Body of pancreas (tissue), 4 donors: ENCODE results near the gene GRHPR. TPM values are rescaled to one million over a fixed set of nuclear protein-coding genes. Genes with fewer than 3 reads are reported as not detected.

Experiments
- ATAC-seq: fragments of 150-250 bp; one replicate; pipeline ENCODE4 v1.9.1; 2016
- DNase-seq, 4 donors: peaks; one replicate each; pipeline ENCODE4 v3.0.0-alpha.2; 2019
- H3K27ac ChIP-seq, 4 donors: fragments of 200-600 bp; sonication (generic); 1 replicate in 3 of 4; 2 replicates in 1 of 4; pipeline versions ENCODE4 v1.5.1 to v1.6.1; 2016 to 2019; ENCODE audit warnings: mild to moderate bottlenecking in 1 of 4, mixed read lengths in 1 of 4, moderate library complexity in 1 of 4
- H3K27me3 ChIP-seq, 2 donors: fragments of 200-600 bp; sonication (generic); one replicate each; pipeline ENCODE4 v1.6.0; 2016; ENCODE audit warnings: mild to moderate bottlenecking in 1 of 2
- H3K36me3 ChIP-seq, 2 donors: fragments of 200-600 bp; sonication (generic); replicated peaks in 1 of 2; 2 replicates each; pipeline ENCODE4 v1.5.1; 2016; ENCODE audit warnings: low read depth in 2 of 2; ENCODE audit not compliant: insufficient read depth in 1 of 2
- H3K4me1 ChIP-seq: fragments of 200-600 bp; sonication (generic); one replicate; pipeline ENCODE4 v1.6.0; 2016
- H3K4me3 ChIP-seq, 2 donors: fragments of 200-600 bp; sonication (generic); 1 replicate in 1 of 2; 2 replicates in 1 of 2; pipeline ENCODE4 v1.5.1; 2016 to 2019
- H3K9me3 ChIP-seq, 3 donors: fragments of 200-600 bp; sonication (generic); 1 replicate in 2 of 3; 2 replicates in 1 of 3; pipeline ENCODE4 v1.5.1; 2016
- POLR2A ChIP-seq, 3 donors: fragments of 450-650 bp; IDR thresholded peaks; one replicate each; pipeline ENCODE4 v1.6.1; 2016; ENCODE audit warnings: antibody characterized with exemption in 3 of 3, mild to moderate bottlenecking in 2 of 3
- WGBS, 2 donors: methylation state at CpG; one replicate each; pipeline ENCODE4 v1.1.5; 2017; 5-methylcytosine and 5-hydroxymethylcytosine counted together
- intact Hi-C: fragments of 100-400 bp; cut with DNase I; formaldehyde crosslinking; loops from one replicate; pipeline ENCODE4 v1.15.1; 2023
- total RNA-seq, 2 donors: library from RNA; depleted of rRNA; stranded (reverse); fragments of >200 nt; gene quantifications; one replicate each; pipeline ENCODE4 v1.1.0, GENCODE V29; 2016
- TF ChIP-seq, protein P1 (sequence below), 7 experiments: fragments of 450-650 bp in 4 of 7; fragments of 200-600 bp in 3 of 7; sonication (generic) in 3 of 7; IDR thresholded peaks; one replicate each; pipeline ENCODE4 v1.5.1; 2016 to 2019; ENCODE audit warnings: antibody characterized with exemption in 7 of 7

The GRHPR gene
- total RNA-seq: 10 to 100 TPM; 61.0 to 95.3 TPM

DNA sequence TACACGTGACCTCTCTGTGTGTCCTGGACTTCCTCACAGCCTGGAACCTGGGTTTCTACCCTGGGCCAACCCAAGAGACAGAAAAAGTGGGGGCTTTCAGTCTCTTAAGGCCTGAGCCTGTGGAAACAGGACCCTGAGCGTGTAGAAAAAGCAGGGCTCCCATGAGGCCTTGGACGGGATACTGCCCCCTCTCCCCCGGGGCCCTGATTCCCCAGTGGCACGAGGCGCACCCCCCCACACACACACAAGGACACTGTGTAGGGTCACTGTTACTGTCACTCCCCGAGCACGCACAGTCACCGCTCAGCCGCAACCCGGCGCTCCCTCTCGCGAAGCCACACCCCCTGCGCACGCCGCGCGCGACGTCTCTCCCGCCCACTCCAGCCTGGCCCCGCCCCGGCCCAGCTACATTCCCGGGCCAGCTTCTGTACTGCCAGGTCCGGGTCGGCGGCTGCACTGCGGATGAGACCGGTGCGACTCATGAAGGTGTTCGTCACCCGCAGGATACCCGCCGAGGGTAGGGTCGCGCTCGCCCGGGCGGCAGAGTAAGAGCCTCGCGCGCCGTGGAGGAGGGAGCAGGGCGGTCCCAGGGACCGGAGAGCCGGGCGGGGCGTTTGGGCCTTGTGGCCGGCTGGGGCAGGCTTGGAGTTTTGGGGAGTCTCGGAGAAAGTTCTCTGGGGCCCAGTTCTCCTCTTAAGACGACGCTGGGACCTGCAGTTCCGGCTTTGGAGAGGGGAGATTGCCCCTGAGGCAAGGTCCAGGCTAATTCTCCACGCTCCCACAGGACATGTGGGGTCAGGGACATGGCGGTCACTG lies at the start of gene GRHPR:
GRHPR (plus strand) TSS at position 408 of the 816 bp plus-strand sequence; CDS start at position 463, 55 bp downstream.
- TF ChIP-seq, protein P1, sequence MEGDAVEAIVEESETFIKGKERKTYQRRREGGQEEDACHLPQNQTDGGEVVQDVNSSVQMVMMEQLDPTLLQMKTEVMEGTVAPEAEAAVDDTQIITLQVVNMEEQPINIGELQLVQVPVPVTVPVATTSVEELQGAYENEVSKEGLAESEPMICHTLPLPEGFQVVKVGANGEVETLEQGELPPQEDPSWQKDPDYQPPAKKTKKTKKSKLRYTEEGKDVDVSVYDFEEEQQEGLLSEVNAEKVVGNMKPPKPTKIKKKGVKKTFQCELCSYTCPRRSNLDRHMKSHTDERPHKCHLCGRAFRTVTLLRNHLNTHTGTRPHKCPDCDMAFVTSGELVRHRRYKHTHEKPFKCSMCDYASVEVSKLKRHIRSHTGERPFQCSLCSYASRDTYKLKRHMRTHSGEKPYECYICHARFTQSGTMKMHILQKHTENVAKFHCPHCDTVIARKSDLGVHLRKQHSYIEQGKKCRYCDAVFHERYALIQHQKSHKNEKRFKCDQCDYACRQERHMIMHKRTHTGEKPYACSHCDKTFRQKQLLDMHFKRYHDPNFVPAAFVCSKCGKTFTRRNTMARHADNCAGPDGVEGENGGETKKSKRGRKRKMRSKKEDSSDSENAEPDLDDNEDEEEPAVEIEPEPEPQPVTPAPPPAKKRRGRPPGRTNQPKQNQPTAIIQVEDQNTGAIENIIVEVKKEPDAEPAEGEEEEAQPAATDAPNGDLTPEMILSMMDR (IDR thresholded peaks at IDR 0.05): peak in 1 of 7 experiments; percentile 4
- TF ChIP-seq POLR2A (IDR thresholded peaks at IDR 0.05): peak; percentile 74 to 87 (median 87)
- H3K36me3 ChIP-seq: no peaks in the 10 kb centered on the region
- peak; percentile 95 for ATAC-seq
- H3K27me3 ChIP-seq: no peaks in the 10 kb centered on the region
- DNase-seq: peak; percentile 91 to 92 (median 92)
- H3K4me1 ChIP-seq: peaks cover 44% of the 10 kb centered on the region
- 1 to 2% methylated on average over 7 to 56 of the region's 56 CpGs for WGBS, 2 donors
- peak within 1 kb of the TSS; percentile 60 to 87 (median 85) for H3K27ac ChIP-seq
- H3K9me3 ChIP-seq: no peaks in the 10 kb centered on the region
- intact Hi-C loops: no loop called here
- H3K4me3 ChIP-seq: peak within 1 kb of the TSS; percentile 60 to 81

DNA sequence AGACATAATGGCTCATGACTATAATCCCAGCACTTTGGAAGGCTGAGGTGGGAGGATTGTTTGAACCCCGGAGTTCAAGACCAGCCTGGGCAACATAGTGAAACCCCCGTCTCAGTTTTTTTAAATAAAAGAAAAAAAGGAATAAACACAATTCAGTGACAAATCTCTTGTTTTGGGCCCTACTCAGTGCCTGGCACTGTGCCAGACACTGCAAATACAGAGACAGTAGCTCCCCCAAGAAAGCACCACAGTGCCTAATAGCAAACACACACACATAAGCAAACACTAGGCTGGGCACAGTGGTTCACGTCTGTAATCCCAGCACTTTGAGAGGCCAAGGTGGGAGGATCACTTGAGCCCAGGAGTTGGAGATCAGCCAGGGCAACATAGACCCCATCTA lies 49.7 kb upstream of the GRHPR start:
- TF ChIP-seq, protein P1 (IDR thresholded peaks at IDR 0.05): no peak
- no peak for TF ChIP-seq POLR2A (IDR thresholded peaks at IDR 0.05)
- no peaks in the 10 kb centered on the region for H3K4me1 ChIP-seq
- no peaks in the 10 kb centered on the region for H3K27me3 ChIP-seq
- WGBS, 2 donors: 70 to 82% methylated on average over 3 of the region's 3 CpGs
- no peak overlapping the region for H3K27ac ChIP-seq
- H3K4me3 ChIP-seq: no peak overlapping the region
- H3K9me3 ChIP-seq: no peaks in the 10 kb centered on the region
- intact Hi-C loops: no loop called here
- no peak for ATAC-seq
- no peak for DNase-seq
- H3K36me3 ChIP-seq: no peaks in the 10 kb centered on the region

DNA sequence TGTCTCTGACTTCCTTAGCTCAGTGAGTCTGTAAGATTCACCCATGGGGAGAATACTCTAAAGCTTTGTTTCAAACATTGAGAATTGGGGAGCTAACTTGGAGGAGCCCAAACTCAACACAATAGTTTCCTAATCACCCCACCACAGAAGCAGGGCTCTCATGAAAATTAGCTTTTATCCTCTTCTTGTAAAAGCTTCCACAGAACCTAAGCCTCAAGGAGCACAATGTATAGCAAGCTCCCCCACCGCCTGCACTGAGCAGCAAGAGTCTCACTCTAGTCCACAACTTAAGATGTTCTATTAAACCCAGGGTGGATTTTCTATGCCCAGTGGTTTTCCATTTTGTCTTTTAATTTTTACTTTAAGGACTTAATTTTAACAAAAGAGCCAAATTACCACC lies 48.9 kb upstream of the GRHPR start:
- no peak overlapping the region for H3K4me3 ChIP-seq
- ATAC-seq: no peak
- no peaks in the 10 kb centered on the region for H3K27me3 ChIP-seq
- WGBS, 2 donors: 89 to 100% methylated on average over 1 of the region's 1 CpG
- no peaks in the 10 kb centered on the region for H3K36me3 ChIP-seq
- TF ChIP-seq, protein P1 (IDR thresholded peaks at IDR 0.05): no peak
- no peak for TF ChIP-seq POLR2A (IDR thresholded peaks at IDR 0.05)
- no peaks in the 10 kb centered on the region for H3K9me3 ChIP-seq
- H3K27ac ChIP-seq: no peak overlapping the region
- no peak for DNase-seq
- no peaks in the 10 kb centered on the region for H3K4me1 ChIP-seq
- intact Hi-C loops: no loop called here

DNA sequence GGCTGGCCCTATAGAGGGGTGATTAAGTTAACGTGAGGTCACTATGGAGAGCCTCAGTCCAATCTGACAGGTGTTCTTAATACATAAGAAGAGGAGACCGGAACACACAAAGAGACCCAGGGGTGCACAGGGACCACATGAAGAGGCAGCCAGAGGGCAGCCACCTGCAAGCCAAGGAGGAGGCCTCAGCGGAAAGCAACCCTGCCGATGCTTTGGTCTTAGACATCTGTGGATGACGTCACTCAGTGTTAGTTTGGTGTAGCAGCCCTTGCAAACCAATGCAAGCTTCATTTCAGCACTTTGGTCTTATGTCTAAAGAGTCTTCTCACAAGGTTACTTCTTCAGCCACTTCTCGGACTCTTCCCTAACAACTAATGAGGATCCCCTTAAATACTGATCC lies 47.6 kb upstream of the GRHPR start:
- intact Hi-C loops: no loop called here
- no peak for DNase-seq
- TF ChIP-seq POLR2A (IDR thresholded peaks at IDR 0.05): no peak
- TF ChIP-seq, protein P1 (IDR thresholded peaks at IDR 0.05): no peak
- no peaks in the 10 kb centered on the region for H3K9me3 ChIP-seq
- H3K4me3 ChIP-seq: no peak overlapping the region
- ATAC-seq: no peak
- no peaks in the 10 kb centered on the region for H3K27me3 ChIP-seq
- WGBS, 2 donors: 79 to 86% methylated on average over 6 of the region's 6 CpGs
- no peaks in the 10 kb centered on the region for H3K4me1 ChIP-seq
- H3K36me3 ChIP-seq: no peaks in the 10 kb centered on the region
- H3K27ac ChIP-seq: no peak overlapping the region
